NCI-H2196 treated with DMSO at 0.1 percent for 48 hours (cell line): ENCODE data around the gene RTL10.

Experiments used
- DNase-seq: peaks from one replicate; lab custom pipeline; 2025; ENCODE audit not compliant: unreplicated experiment; lab: John Stamatoyannopoulos, UW

Gene RTL10

DNA sequence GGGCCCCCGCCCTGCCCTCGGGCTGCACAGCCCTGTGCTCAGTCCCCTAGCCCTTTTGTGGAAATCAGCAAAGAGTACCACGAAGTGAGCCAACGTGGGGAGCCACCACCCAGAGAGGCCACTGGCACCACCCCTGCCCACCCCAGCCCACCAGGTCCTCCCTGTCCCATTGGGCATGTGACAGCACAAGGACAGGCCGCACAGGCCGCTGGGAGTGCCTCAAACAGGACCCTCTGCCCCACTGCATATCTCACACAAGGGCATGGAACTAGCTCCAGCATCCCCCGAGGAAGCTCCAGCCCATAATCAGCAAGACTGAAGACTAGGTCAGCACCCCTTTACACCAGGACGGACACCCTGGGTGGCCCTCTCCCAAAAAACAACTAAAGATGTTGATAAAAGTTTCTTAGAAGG, 29.7 kb downstream of the RTL10 start:
- no peak for DNase-seq

- DNase-seq, result no peak
Measured at GRCh38 chr22:19824212-19824925, 30.3 kb downstream of the RTL10 start.

DNA sequence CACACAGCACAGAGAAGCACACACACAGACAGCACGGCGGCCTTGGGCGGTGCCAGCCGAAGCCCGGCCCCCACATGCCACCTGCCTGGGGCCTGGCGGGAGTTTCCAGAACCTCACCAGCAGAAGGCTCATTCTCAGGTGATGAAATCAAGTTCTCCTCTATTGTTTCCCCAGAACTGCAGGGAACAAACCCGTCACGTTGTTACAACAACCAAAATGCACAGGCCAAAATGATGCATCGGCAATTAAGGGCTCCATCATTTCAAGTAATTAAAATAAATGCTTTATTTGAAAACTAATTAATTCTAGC, 30.8 kb downstream of the RTL10 start:
- DNase-seq, result peak; percentile 27

GRCh38 chr22:19823191-19823901, 31.3 kb downstream of the RTL10 start:
- DNase-seq, result no peak

DNA sequence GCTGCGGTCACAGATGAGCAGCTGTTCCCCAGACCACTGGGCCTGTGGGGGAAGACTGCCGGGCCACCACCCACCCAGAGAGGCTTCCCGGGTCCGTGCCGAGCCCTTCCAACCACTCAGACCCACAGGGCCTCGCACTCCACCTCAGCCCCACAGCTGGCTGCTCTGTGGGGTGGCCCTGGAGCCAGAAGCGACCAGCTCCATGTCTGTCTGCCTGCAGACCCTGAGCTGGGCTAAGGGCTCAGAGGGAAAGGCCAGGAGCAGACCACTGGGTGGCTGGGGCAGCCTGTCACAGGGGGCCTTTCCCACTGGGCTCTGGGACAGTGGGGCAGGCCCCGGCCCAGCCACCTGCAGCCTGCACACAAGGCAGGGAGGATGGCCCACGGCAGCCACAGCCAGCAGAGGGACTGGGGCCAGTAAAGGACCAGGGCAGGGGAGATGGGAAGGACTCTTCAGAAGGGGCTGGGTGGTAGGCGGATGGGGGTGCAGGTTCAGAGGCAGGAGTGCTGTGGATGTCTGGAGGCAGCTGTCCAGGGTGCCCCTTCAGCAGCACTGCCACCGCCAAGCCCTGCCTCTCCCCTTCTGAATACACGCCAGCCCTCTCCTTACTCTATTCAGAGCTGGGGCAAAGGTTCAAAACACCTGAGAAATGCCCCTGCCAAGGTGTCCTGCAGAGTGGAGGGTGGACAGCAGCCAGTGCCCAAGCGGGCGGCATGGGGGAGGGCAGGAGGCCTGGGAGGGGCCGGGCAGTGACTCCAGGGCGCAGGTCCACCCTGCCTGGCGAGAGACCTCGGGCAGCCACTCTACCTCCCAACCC, 32.2 kb downstream of the RTL10 start:
- DNase-seq, result no peak

DNA sequence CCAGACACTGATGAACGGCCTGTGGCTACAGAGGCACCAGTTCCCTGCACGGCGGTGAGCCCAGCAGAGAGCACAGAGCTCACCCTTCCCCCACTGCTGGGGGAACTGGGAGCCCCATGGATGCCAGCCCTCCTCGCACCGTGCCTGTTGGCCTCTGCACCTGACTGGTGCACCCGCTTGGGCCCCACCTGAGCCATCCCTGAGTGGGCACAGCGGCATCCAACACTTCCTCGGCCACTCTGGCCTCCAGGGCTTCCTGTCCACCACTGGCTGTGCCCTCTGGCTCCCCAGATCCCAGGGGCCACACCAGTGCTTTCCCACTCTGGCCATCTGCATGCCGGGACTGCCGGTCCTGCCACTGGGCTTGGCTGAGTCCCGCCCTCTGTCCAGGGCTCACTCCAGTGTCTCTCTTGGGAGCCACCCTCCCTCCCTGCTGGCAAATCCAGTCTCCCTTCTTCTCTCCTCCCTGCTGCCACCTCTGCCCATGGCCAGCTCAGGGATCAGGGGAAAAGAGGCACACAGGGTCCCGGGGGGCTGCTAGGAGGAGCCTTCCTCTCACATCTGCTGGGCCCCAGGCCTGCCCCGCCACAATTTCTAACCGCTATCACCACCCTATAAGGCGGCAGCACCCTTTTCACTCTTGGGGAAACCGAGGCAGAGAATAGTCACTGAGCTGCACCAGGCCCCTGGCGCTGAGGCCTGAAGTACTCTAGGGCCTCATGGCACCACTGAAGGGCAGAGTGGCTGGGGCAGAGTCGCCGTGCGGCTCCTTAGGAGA, 33.0 kb downstream of the RTL10 start:
- no peak for DNase-seq

- no peak for DNase-seq
Measured at GRCh38 chr22:19820880-19821522, 33.7 kb downstream of the RTL10 start.

DNA sequence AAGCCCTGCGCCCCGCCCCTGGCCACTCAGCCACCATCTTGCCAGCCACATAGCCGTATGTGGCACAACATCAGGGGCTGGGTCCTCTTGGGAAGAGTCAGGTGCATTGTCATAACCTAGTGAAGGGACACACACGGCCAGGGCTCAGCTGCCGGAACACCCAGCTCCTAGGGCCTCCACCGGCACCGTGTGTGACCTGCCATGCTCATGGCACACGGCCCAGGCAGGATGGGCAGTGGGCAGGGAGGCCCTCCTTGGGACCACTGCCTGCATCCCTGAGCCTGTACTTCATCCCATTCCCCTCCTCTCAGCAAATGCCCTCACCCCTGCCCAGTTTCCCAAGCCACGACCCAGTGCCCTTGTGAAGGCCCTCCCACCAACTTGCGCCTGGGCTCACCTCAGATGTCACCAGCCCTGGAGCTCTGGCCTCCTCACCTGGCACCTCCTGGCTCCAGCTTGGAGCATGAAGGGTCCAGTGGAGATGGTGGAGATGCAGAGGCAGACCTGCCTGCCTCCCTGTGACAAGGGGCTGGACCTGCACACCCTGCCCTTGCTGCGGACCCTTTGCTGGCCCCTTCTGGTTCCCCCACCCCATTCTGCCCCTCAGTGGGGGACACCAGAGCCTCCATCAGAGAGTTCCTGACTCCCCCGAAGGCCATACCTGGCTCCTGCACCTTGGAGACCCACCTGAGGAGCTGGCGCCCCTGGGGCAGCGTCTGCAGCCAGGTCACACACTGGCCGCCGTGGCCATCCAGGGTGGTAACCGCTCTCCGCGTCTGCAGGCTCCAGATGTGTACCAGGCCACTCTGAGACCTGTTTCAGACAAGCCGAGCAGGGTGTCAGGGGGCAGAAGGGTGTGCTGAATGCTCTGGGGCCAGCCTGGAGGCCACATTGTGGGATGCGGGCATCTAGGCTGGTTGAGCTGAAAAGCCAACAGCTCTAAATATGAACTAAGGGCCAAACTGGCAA, 34.5 kb downstream of the RTL10 start:
- no peak for DNase-seq

DNA sequence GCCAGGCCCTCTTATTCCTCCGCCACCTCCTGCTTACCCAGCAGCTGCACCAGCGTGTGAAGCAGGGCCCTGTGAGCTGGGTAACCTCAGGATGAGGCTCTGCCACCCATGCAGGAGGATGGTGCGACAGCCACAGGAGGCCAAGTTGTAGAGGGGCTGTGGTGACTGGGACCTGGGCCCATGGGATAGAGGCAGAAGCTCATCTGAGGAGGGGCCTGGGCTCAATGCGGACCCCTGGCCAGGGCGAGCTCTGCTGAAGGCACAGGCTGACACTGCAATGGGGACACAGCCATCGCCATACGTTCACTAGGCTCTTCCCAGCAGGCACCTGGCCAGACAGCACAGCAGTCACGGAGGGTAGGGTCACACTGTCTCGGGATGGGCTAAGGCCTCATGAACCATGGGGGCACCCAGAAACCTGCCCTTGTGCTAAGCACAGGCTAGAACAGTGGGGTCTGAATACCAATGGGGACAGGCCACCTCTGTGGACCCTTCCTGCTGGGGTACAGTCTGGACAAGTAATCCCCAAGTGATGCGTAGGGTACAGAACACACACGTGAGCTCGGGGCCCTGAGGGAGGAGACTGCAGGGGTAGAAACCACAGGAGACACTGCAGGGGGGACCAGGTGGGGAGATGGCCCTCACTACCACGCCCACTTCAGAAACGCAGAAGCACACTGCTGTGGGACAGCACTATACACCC, 35.3 kb downstream of the RTL10 start:
- no peak for DNase-seq

DNA sequence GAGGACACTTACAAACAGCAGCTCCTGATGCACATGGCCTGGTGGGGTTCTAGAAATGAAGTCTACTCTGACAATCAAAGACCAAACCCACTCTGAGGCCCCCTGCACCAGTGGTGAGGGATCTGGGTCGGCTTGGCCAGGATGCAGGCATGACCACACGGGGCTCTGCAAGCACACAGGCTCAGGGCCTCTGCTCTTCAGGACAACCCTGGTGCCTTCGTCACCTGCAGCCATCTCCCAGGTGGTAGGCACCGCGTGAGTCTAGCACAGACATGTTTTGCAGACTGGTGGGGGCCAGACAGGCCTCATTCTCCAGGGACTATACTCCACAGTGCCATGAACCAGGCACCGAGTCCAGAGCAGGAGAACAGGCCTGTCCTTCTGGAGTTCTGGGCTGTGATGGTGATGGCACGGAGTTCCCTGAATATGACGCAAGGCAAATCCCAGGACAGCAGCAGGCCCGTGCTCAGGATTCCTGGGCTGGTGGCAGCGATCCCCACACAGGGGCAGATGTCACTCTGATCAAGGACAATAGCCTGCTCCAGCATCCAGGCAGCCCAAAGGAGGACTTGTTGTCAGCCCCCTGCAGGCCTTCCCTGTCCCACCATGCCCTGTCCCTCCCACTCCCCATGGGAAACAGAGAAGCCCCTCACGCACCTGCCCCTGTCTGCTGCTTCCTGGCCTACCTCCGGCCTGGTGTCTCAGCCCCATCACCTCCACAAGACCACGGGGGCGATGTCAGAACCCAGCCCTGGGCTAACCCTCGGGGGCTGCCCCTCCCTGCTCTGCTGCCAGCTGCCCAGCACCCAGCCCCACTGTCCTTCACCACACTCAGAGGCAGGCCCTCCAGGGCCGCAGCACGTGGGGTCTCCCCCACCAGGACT, 36.1 kb downstream of the RTL10 start:
- no peak for DNase-seq

DNA sequence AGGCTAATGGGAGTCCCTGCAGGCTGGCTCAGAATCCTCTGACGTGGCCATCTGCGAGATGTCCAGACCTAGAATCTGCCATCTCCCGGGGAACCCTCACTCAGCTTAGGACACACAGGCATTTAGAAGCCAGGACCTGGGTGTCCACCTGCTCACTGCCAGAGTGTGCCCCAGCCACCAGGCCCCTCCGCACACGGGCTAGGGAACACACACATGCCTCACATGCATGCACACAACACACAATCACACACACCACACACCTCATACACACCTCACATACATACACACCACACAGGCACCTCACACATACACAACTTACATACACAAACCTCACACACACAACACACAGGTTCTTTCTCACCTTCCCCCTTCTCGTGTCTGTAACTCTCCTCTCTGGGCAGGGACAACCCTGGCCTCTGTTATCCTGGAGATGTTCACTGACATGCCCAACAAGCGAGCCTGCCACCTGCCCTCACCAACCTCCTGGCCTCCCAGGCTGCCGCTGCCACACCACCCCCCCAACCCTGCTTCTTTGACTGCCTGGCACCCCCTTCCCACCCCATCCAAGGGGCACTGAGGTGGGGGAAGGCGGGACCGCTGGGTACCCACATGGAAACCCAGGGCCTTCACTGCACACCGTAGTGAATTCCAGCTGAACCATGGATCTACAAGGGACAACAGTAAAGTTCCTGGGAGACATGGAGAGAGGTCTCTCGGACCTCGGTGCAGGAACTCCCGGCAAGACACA, 38.1 kb downstream of the RTL10 start:
- no peak for DNase-seq

- no peak for DNase-seq
Measured at GRCh38 chr22:19815823-19816290, 38.8 kb downstream of the RTL10 start.

GRCh38 chr22:19815093-19815822, 39.4 kb downstream of the RTL10 start:
- DNase-seq, result no peak

DNA sequence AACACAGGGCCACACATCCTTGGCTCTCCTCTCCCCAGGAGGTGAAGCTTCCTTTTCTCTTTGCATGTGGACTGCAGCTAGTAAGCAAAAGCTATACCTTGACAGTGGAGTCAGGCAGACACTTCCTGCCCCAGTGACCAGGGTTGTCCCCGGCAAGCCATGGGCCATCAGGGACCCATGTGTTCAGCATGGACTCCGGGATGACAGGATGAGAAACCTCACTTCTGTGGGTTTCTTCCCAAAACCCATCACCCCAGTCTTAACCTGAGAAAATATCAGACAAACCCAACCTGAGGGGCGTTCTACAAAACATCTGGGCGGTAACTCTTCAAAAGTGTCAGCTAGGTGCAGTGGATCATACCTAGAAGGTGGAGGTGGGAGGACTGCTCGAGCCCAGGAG, 40.2 kb downstream of the RTL10 start:
- no peak for DNase-seq

- no peak for DNase-seq
Measured at GRCh38 chr22:19812910-19813309, 41.8 kb downstream of the RTL10 start.
